A549 (cell line): ENCODE results near the gene SELPLG. TPM values are rescaled to one million over a fixed set of nuclear protein-coding genes. Genes with fewer than 3 reads are reported as not detected.
A peak's percentile ranks its signal among the peaks of the same experiment; 100 is the strongest.

Experiments used
- ATAC-seq, 2 experiments: fragments of 200-7000 bp in 1 of 2; fragments of >200 bp in 1 of 2; cut with Nextera tagmentation in 1 of 2; cut with Tn5 transposase in 1 of 2; 3 replicates each; pipeline versions ENCODE4 v1.8.0 to v1.9.1; 2018 to 2020; ENCODE audit warnings: mild to moderate bottlenecking in 1 of 2, moderate library complexity in 1 of 2
- CTCF ChIA-PET: fragments of 300-600 bp; sonication (Branson Sonifier 250); formaldehyde crosslinking; extraction: SDS; loops from one replicate; lab custom pipeline; 2021; ENCODE audit warnings: antibody characterized with exemption, inconsistent platforms; lab: Yijun Ruan, JAX
- POLR2A ChIA-PET: fragments of 350-600 bp; formaldehyde crosslinking; extraction: SDS; loops from one replicate; lab custom pipeline; 2021; ENCODE audit warnings: antibody characterized with exemption, inconsistent platforms; lab: Yijun Ruan, JAX
- DNase-seq, 2 experiments: peaks; one replicate each; pipeline versions ENCODE4 v3.0.0 to v3.0.0-alpha.2; 2011 to 2016; ENCODE audit warnings: low read depth in 1 of 2, low spot score in 1 of 2
- FAIRE-seq: peaks from 2 replicates; lab custom pipeline; 2011; peaks lifted over from hg19 to GRCh38; lab: Jason Lieb, UNC
- H3K27ac ChIP-seq, 2 experiments: fragments of >200 bp; sonication (Bioruptor Twin); formaldehyde crosslinking; 3 replicates each; pipeline ENCODE4 v1.5.1; 2016 to 2017
- H3K4me1 ChIP-seq: fragments of >200 bp; sonication (Bioruptor Twin); formaldehyde crosslinking; 3 replicates; pipeline ENCODE4 v1.6.1; 2016
- H3K4me2 ChIP-seq: fragments of >200 bp; sonication (Bioruptor Twin); formaldehyde crosslinking; 3 replicates; pipeline ENCODE4 v1.6.1; 2016
- H3K4me3 ChIP-seq: fragments of >200 bp; sonication (Bioruptor Twin); formaldehyde crosslinking; 3 replicates; pipeline ENCODE4 v1.5.1; 2016
- H3K9me3 ChIP-seq: fragments of >200 bp; sonication (Bioruptor Twin); formaldehyde crosslinking; 3 replicates; pipeline ENCODE4 v1.6.1; 2016
- CBX2 ChIP-seq: fragments of 200-600 bp; sonication (generic); IDR thresholded peaks from 2 replicates; pipeline ENCODE4 v1.6.1; 2016; ENCODE audit warnings: low read depth, mild to moderate bottlenecking, borderline replicate concordance
- EHF ChIP-seq: fragments of 250-450 bp; sonication (Bioruptor Pico); IDR thresholded peaks from 2 replicates; pipeline ENCODE4 v1.5.0; 2020; ENCODE audit warnings: mild to moderate bottlenecking
- EP300 ChIP-seq, 2 experiments: fragments of >200 bp; sonication (Bioruptor Twin); formaldehyde crosslinking; IDR thresholded peaks; 2 replicates in 1 of 2; 3 replicates in 1 of 2; pipeline ENCODE4 v1.6.1; 2016 to 2017
- FOSL2 ChIP-seq, 2 experiments: fragments of 450-650 bp in 1 of 2; fragments of >200 bp in 1 of 2; sonication (Bioruptor Twin) in 1 of 2; formaldehyde crosslinking; IDR thresholded peaks; 2 replicates each; pipeline versions ENCODE4 v1.5.0 to v1.6.1; 2016 to 2020; ENCODE audit warnings: mild to moderate bottlenecking in 1 of 2, moderate library complexity in 1 of 2
- HDAC2 ChIP-seq: fragments of 200-600 bp; sonication (generic); IDR thresholded peaks from 2 replicates; pipeline ENCODE4 v1.6.1; 2016
- HEYL ChIP-seq: fragments of 250-450 bp; sonication (Bioruptor Pico); IDR thresholded peaks from 2 replicates; pipeline ENCODE4 v1.8.0; 2021; ENCODE audit warnings: mild to moderate bottlenecking, moderate library complexity
- HOXB5 ChIP-seq: fragments of 250-450 bp; sonication (Bioruptor Pico); IDR thresholded peaks from 2 replicates; pipeline ENCODE4 v1.5.0; 2020; ENCODE audit warnings: mild to moderate bottlenecking, moderate library complexity
- KDM1A ChIP-seq: fragments of 200-600 bp; sonication (generic); IDR thresholded peaks from 2 replicates; pipeline ENCODE4 v1.6.1; 2016; ENCODE audit warnings: low read depth, mild to moderate bottlenecking
- MAFK ChIP-seq: fragments of 450-650 bp; IDR thresholded peaks from 2 replicates; pipeline ENCODE4 v1.6.1; 2014; ENCODE audit not compliant: partially characterized antibody
- MYC ChIP-seq: IDR thresholded peaks from 2 replicates; pipeline ENCODE4 v1.6.1; 2012; ENCODE audit warnings: mild to moderate bottlenecking, inconsistent platforms, low read length, improper control_type of control experiment, borderline replicate concordance
- REST ChIP-seq: fragments of 200-600 bp; sonication (generic); IDR thresholded peaks from 2 replicates; pipeline ENCODE4 v1.6.1; 2016; ENCODE audit warnings: antibody characterized with exemption, mild to moderate bottlenecking, moderate library complexity
- TFCP2L1 ChIP-seq: fragments of 250-450 bp; sonication (Bioruptor Pico); IDR thresholded peaks from 2 replicates; pipeline ENCODE4 v1.5.0; 2021; ENCODE audit warnings: mild to moderate bottlenecking
- TP53 ChIP-seq: fragments of 250-450 bp; sonication (Bioruptor Pico); IDR thresholded peaks from 2 replicates; pipeline ENCODE4 v1.5.0; 2021; ENCODE audit warnings: mild to moderate bottlenecking, moderate library complexity
- USF2 ChIP-seq: fragments of 450-650 bp; IDR thresholded peaks from 2 replicates; pipeline ENCODE4 v1.6.1; 2014; ENCODE audit warnings: antibody characterized with exemption
- ZFP36 ChIP-seq: fragments of 450-650 bp; IDR thresholded peaks from 2 replicates; pipeline ENCODE4 v1.6.1; 2014; ENCODE audit warnings: borderline replicate concordance; ENCODE audit not compliant: partially characterized antibody
- WGBS: methylation state at CpG from one replicate; pipeline ENCODE4 v1.1.6; 2017; ENCODE audit errors: missing lambda C conversion rate; 5-methylcytosine and 5-hydroxymethylcytosine counted together
- polyA plus RNA-seq, 4 experiments: library from polyadenylated mRNA; depleted of rRNA in 3 of 4; stranded (reverse); fragments of >200 nt; fragmentation: RNase III in 1 of 4; extraction: RNeasy Plus Mini Kit Qiagen cat#74134 plus additional on column Dnase treatment in 1 of 4; gene quantifications; 2 replicates in 3 of 4; 3 replicates in 1 of 4; pipeline ENCODE4 v1.2.3, GENCODE V29; 2011 to 2017
- TF ChIP-seq, protein P1 (sequence below): IDR thresholded peaks from 2 replicates; pipeline ENCODE4 v1.6.1; 2012
- TF ChIP-seq, protein P2 (sequence below): fragments of 150-350 bp; IDR thresholded peaks from 2 replicates; pipeline ENCODE4 v1.6.1; 2014; ENCODE audit warnings: low read depth, mild to moderate bottlenecking, low read length

The SELPLG gene
- polyA plus RNA-seq, 2 of the 4 experiments (the other 2 are of a cell fraction), result 0.17 to 0.67 TPM

DNA sequence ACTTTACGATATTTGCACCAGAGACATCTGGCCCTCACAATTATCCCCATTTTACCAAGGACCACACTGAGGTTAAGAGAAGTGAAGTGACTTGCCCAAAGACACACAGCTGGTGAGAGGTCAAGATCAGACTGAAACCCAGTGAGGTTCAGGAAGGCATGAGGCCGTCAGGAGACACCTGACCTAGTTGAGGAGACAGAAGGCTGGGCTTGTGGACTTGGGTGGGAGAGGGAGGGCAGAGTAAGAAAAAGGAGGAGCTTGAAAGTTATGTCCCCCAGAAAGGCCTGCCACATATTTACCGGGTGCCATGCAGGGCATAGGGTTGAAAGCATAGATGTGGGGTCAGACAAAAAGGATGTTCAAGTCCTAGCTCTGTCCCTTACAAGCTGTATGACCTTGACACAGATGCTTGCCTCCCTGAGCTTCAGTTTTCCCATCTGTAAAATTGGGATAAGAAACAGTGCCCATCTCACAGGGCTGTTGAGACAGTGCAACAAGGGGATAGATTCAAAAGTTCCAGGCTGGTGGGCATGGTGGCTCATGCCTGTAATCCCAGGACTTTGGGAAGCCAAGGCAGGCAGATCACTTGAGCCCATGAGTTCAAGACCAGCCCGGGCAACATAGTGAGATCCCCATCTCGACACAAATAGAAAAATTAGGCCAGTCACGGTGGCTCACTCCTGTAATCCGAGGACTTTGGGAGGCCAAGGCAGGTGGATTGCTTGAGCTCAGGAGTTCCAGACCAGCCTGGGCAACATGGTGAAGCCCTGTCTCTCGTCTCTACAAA lies 6.4 kb downstream of the SELPLG start:
- POLR2A ChIA-PET, result no interaction called here
- CTCF ChIA-PET, result interaction anchor here (1.1 to 17.1 kb wide), 6 partner anchors 9 to 176 kb away, joined by 3 to 178 read pairs (median 4); no protein-coding TSS in a partner anchor
- FAIRE-seq (no peak), DNase-seq (no peak), ATAC-seq (no peak)
- Histone ChIP-seq H3K9me3 (no peaks in the 10 kb centered on the region), H3K4me3 (no peak overlapping the region), H3K27ac (peak overlapping the region in 1 of 2 experiments; percentile 85; a peak in 3 of 6 replicates), H3K4me1 (peaks cover 33% of the 10 kb centered on the region), H3K4me2 (no peak overlapping the region)
- 90% methylated on average over 8 of the region's 8 CpGs for WGBS
- no peak for TF ChIP-seq HDAC2
- no peak for TF ChIP-seq HEYL (CRISPR knock-in tag)
- TF ChIP-seq FOSL2 (IDR thresholded peaks at IDR 0.05), result no peak
- no peak for TF ChIP-seq FOSL2 (CRISPR knock-in tag; IDR thresholded peaks at IDR 0.05)
- TF ChIP-seq KDM1A, result no peak
- no peak for TF ChIP-seq EHF (CRISPR knock-in tag)
- TF ChIP-seq CBX2, result no peak
- TF ChIP-seq ZFP36, result no peak

DNA sequence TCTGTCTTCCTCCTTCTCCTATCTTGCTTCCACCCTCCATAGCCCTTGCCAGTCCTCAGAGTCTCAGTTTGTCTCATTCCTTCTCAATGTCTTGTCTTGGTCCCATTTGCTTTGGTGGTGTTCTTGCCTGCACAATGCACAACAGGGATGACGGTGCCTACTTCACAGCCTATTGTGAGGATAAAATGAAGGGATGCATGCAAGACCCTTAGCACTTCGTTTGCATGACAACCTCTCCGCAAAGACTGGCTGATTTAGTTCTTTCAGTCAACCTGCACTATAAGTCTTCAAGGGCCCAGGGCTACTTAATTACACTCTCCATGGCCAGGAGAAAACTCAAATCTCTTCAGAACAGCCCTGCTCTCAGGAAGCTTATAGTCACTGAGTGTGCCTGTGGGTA lies 8.5 kb downstream of the SELPLG start:
- ATAC-seq (no peak), FAIRE-seq (no peak), DNase-seq (no peak)
- no peak overlapping the region for H3K4me2 ChIP-seq
- H3K4me3 ChIP-seq, result no peak overlapping the region
- WGBS, result 64% methylated on average over 3 of the region's 3 CpGs
- no peaks in the 10 kb centered on the region for H3K9me3 ChIP-seq
- ChIA-PET CTCF (no interaction called here), POLR2A (no interaction called here)
- H3K27ac ChIP-seq, result no peak overlapping the region
- no peak for TF ChIP-seq EP300 (IDR thresholded peaks at IDR 0.05)
- no peak for TF ChIP-seq KDM1A
- TF ChIP-seq, protein P1, sequence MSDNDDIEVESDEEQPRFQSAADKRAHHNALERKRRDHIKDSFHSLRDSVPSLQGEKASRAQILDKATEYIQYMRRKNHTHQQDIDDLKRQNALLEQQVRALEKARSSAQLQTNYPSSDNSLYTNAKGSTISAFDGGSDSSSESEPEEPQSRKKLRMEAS, result no peak
- TF ChIP-seq MAFK, result no peak
- no peak for TF ChIP-seq TP53 (CRISPR knock-in tag)
- TF ChIP-seq USF2, result no peak
- no peak for TF ChIP-seq HOXB5 (CRISPR knock-in tag)
- TF ChIP-seq CBX2, result no peak
- TF ChIP-seq MYC, result no peak
- TF ChIP-seq, protein P2, sequence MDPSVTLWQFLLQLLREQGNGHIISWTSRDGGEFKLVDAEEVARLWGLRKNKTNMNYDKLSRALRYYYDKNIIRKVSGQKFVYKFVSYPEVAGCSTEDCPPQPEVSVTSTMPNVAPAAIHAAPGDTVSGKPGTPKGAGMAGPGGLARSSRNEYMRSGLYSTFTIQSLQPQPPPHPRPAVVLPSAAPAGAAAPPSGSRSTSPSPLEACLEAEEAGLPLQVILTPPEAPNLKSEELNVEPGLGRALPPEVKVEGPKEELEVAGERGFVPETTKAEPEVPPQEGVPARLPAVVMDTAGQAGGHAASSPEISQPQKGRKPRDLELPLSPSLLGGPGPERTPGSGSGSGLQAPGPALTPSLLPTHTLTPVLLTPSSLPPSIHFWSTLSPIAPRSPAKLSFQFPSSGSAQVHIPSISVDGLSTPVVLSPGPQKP, result no peak
- TF ChIP-seq TFCP2L1 (CRISPR knock-in tag), result no peak
- TF ChIP-seq REST, result no peak
- peaks cover 23% of the 10 kb centered on the region for H3K4me1 ChIP-seq
